Activated naive CD4-positive, alpha-beta T cell treated with anti-CD3 and anti-CD28 coated beads for 36 hours (primary cell): ENCODE measurements around the gene PIGQ. TPM values are rescaled to one million over a fixed set of nuclear protein-coding genes. Genes with fewer than 3 reads are reported as not detected.

Experiments used
- CTCF ChIA-PET: fragments of 350-600 bp; sonication (Branson Sonifier 250); formaldehyde crosslinking; loops from one replicate; lab custom pipeline; 2021; ENCODE audit warnings: antibody characterized with exemption; lab: Charles Lee
- DNase-seq: peaks from one replicate; pipeline ENCODE4 v3.0.0-alpha.2; 2020
- H3K27ac Mint-ChIP-seq: one replicate; pipeline ENCODE4 v1.8.0; 2021; ENCODE audit warnings: mild to moderate bottlenecking, mixed read lengths
- H3K27me3 Mint-ChIP-seq: one replicate; pipeline ENCODE4 v1.8.0; 2021; ENCODE audit warnings: low read depth, mixed read lengths
- H3K36me3 Mint-ChIP-seq: one replicate; pipeline ENCODE4 v1.8.0; 2021; ENCODE audit warnings: low read depth, mixed read lengths
- H3K4me1 Mint-ChIP-seq: one replicate; pipeline ENCODE4 v1.8.0; 2021; ENCODE audit warnings: low read depth, mixed read lengths
- H3K4me3 Mint-ChIP-seq: one replicate; pipeline ENCODE4 v1.8.0; 2021; ENCODE audit warnings: mild to moderate bottlenecking, moderate library complexity, mixed read lengths
- H3K9me3 Mint-ChIP-seq: one replicate; pipeline ENCODE4 v1.8.0; 2021; ENCODE audit warnings: mixed read lengths
- intact Hi-C: fragments of 100-400 bp; cut with micrococcal nuclease; formaldehyde crosslinking; loops from one replicate; pipeline ENCODE4 v1.15.1; 2023
- total RNA-seq, 2 experiments: library from RNA; stranded (reverse); gene quantifications; one replicate each; pipeline ENCODE4 v1.2.3, GENCODE V29; 2021

Gene PIGQ
- total RNA-seq, 2 experiments from 2014 or later, result 18.6 to 19.2 TPM

- intact Hi-C loops, result no loop called here
- CTCF ChIA-PET, result no interaction called here
- H3K27me3 Mint-ChIP-seq, result no peaks in the 10 kb centered on the region
- DNase-seq, result no peak
- H3K9me3 Mint-ChIP-seq, result no peaks in the 10 kb centered on the region
- no peak overlapping the region for H3K4me3 Mint-ChIP-seq
- no peaks in the 10 kb centered on the region for H3K4me1 Mint-ChIP-seq
- H3K27ac Mint-ChIP-seq, result no peak overlapping the region
- H3K36me3 Mint-ChIP-seq, result peaks cover 8% of the 10 kb centered on the region
These were observed 32.1 kb upstream of the PIGQ start for GRCh38 chr16:537415-538335.

- CTCF ChIA-PET, result no interaction called here
- intact Hi-C loops, result no loop called here
These were observed 29.8 kb upstream of the PIGQ start for GRCh38 chr16:539901-540530.

GRCh38 chr16:540645-541340 lies 29.0 kb upstream of the PIGQ start:
- H3K27me3 Mint-ChIP-seq, result no peaks in the 10 kb centered on the region
- no peak overlapping the region for H3K27ac Mint-ChIP-seq
- peaks cover 8% of the 10 kb centered on the region for H3K36me3 Mint-ChIP-seq
- no peak overlapping the region for H3K4me3 Mint-ChIP-seq
- H3K9me3 Mint-ChIP-seq, result no peaks in the 10 kb centered on the region
- peaks cover 2% of the 10 kb centered on the region for H3K4me1 Mint-ChIP-seq
- CTCF ChIA-PET, result no interaction called here
- DNase-seq, result no peak
- intact Hi-C loops, result no loop called here

More at GRCh38 chr16:539901-540530, 29.8 kb upstream of the PIGQ start:
- Mint-ChIP-seq H3K4me3 (no peak overlapping the region), H3K4me1 (peaks cover 2% of the 10 kb centered on the region), H3K9me3 (no peaks in the 10 kb centered on the region), H3K27ac (no peak overlapping the region), H3K36me3 (peaks cover 8% of the 10 kb centered on the region), H3K27me3 (no peaks in the 10 kb centered on the region)
- no peak for DNase-seq

GRCh38 chr16:543301-544164 lies 26.2 kb upstream of the PIGQ start:
- DNase-seq, result no peak
- Mint-ChIP-seq H3K27me3 (no peaks in the 10 kb centered on the region), H3K9me3 (no peaks in the 10 kb centered on the region), H3K4me3 (no peak overlapping the region), H3K27ac (no peak overlapping the region), H3K4me1 (peaks cover 2% of the 10 kb centered on the region), H3K36me3 (peaks cover 7% of the 10 kb centered on the region)
- intact Hi-C loops, result no loop called here
- CTCF ChIA-PET, result interaction anchor here (0.6 kb wide), 1 partner anchor 93 kb away, joined by 3 read pairs; the partner anchor contains the start of gene METTL26

- no peak overlapping the region for H3K27ac Mint-ChIP-seq
- H3K9me3 Mint-ChIP-seq, result no peaks in the 10 kb centered on the region
- H3K36me3 Mint-ChIP-seq, result peaks cover 5% of the 10 kb centered on the region
- CTCF ChIA-PET, result interaction anchor here (0.6 kb wide), 1 partner anchor 92 kb away, joined by 3 read pairs; the partner anchor contains the start of gene METTL26
- no peaks in the 10 kb centered on the region for H3K27me3 Mint-ChIP-seq
- H3K4me1 Mint-ChIP-seq, result peaks cover 2% of the 10 kb centered on the region
- intact Hi-C loops, result no loop called here
- DNase-seq, result no peak
- no peak overlapping the region for H3K4me3 Mint-ChIP-seq
These were observed 25.3 kb upstream of the PIGQ start for GRCh38 chr16:544517-544916.

- Mint-ChIP-seq H3K27ac (no peak overlapping the region), H3K4me1 (peaks cover 2% of the 10 kb centered on the region), H3K36me3 (peaks cover 4% of the 10 kb centered on the region), H3K9me3 (no peaks in the 10 kb centered on the region), H3K4me3 (no peak overlapping the region), H3K27me3 (no peaks in the 10 kb centered on the region)
- peak; percentile 62 for DNase-seq
- CTCF ChIA-PET, result no interaction called here
- intact Hi-C loops, result no loop called here
These were observed 22.6 kb upstream of the PIGQ start for GRCh38 chr16:546909-547770.

- DNase-seq, result no peak
- H3K4me3 Mint-ChIP-seq, result no peak overlapping the region
- intact Hi-C loops, result no loop called here
- H3K9me3 Mint-ChIP-seq, result no peaks in the 10 kb centered on the region
- H3K36me3 Mint-ChIP-seq, result no peaks in the 10 kb centered on the region
- no peaks in the 10 kb centered on the region for H3K27me3 Mint-ChIP-seq
- peaks cover 2% of the 10 kb centered on the region for H3K4me1 Mint-ChIP-seq
- CTCF ChIA-PET, result no interaction called here
- no peak overlapping the region for H3K27ac Mint-ChIP-seq
These were observed 21.2 kb upstream of the PIGQ start for GRCh38 chr16:548586-548985.

- intact Hi-C loops, result no loop called here
- no peak for DNase-seq
- Mint-ChIP-seq H3K27ac (no peak overlapping the region), H3K4me3 (no peak overlapping the region), H3K9me3 (no peaks in the 10 kb centered on the region), H3K27me3 (no peaks in the 10 kb centered on the region), H3K4me1 (peaks cover 2% of the 10 kb centered on the region), H3K36me3 (peaks cover 3% of the 10 kb centered on the region)
- CTCF ChIA-PET, result no interaction called here
These were observed 20.1 kb upstream of the PIGQ start for GRCh38 chr16:549544-550263.

GRCh38 chr16:551210-551609 lies 18.6 kb upstream of the PIGQ start:
- CTCF ChIA-PET, result no interaction called here
- intact Hi-C loops, result no loop called here
- H3K9me3 Mint-ChIP-seq, result no peaks in the 10 kb centered on the region
- no peaks in the 10 kb centered on the region for H3K27me3 Mint-ChIP-seq
- peaks cover 3% of the 10 kb centered on the region for H3K36me3 Mint-ChIP-seq
- H3K4me1 Mint-ChIP-seq, result no peaks in the 10 kb centered on the region
- DNase-seq, result no peak
- no peak overlapping the region for H3K4me3 Mint-ChIP-seq
- no peak overlapping the region for H3K27ac Mint-ChIP-seq

- H3K4me3 Mint-ChIP-seq, result no peak overlapping the region
- H3K27ac Mint-ChIP-seq, result no peak overlapping the region
- peaks cover 3% of the 10 kb centered on the region for H3K36me3 Mint-ChIP-seq
- no peaks in the 10 kb centered on the region for H3K9me3 Mint-ChIP-seq
- no peaks in the 10 kb centered on the region for H3K4me1 Mint-ChIP-seq
- CTCF ChIA-PET, result no interaction called here
- no peaks in the 10 kb centered on the region for H3K27me3 Mint-ChIP-seq
- intact Hi-C loops, result no loop called here
- no peak for DNase-seq
These were observed 17.6 kb upstream of the PIGQ start for GRCh38 chr16:552171-552570.
